Measurements from ENCODE around the gene CGREF1.
"Not testable (repeated sequence)": the region's sequence is repeated elsewhere in the genome, so short reads cannot be mapped to it uniquely, and the experiment has no call there.

GRCh38 chr2:27119330-27119670, 372 bp upstream of the CGREF1 start:
- TF ChIP-seq, protein P1, sequence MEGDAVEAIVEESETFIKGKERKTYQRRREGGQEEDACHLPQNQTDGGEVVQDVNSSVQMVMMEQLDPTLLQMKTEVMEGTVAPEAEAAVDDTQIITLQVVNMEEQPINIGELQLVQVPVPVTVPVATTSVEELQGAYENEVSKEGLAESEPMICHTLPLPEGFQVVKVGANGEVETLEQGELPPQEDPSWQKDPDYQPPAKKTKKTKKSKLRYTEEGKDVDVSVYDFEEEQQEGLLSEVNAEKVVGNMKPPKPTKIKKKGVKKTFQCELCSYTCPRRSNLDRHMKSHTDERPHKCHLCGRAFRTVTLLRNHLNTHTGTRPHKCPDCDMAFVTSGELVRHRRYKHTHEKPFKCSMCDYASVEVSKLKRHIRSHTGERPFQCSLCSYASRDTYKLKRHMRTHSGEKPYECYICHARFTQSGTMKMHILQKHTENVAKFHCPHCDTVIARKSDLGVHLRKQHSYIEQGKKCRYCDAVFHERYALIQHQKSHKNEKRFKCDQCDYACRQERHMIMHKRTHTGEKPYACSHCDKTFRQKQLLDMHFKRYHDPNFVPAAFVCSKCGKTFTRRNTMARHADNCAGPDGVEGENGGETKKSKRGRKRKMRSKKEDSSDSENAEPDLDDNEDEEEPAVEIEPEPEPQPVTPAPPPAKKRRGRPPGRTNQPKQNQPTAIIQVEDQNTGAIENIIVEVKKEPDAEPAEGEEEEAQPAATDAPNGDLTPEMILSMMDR (IDR thresholded peaks at IDR 0.05; ENCODE audit: low read depth, low read length, missing input control) = not testable (repeated sequence)
- TF ChIP-seq, protein P2, sequence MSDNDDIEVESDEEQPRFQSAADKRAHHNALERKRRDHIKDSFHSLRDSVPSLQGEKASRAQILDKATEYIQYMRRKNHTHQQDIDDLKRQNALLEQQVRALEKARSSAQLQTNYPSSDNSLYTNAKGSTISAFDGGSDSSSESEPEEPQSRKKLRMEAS (IDR thresholded peaks at IDR 0.05) = not testable (repeated sequence)
- TF ChIP-seq RAD21 (IDR thresholded peaks at IDR 0.05); JUND (IDR thresholded peaks at IDR 0.05); GABPA (IDR thresholded peaks at IDR 0.05 in 1 of 2, conservative IDR thresholded peaks at IDR 0.05 in 1 of 2); TAF1 (conservative IDR thresholded peaks at IDR 0.05); FOXA2 (IDR thresholded peaks at IDR 0.05); SP1 (IDR thresholded peaks at IDR 0.05); EGR1 (IDR thresholded peaks at IDR 0.05; ENCODE audit: low read depth in 2 of 2): not testable (repeated sequence)
